Measurements from ENCODE around the gene TMIGD1.

The TMIGD1 gene

GRCh38 chr17:30274887-30275286 lies 59.0 kb downstream of the TMIGD1 start:
- H3K4me3 ChIP-seq (ENCODE audit: low read depth, low read length) = no peak overlapping the region
- TF ChIP-seq CTCF (IDR thresholded peaks at IDR 0.05; ENCODE audit: borderline replicate concordance, insufficient read depth, low read depth, low read length) = no peak

- no peak overlapping the region for H3K4me3 ChIP-seq (ENCODE audit: low read depth, low read length)
- no peak for TF ChIP-seq CTCF (IDR thresholded peaks at IDR 0.05; ENCODE audit: borderline replicate concordance, insufficient read depth, low read depth, low read length)
Measured at GRCh38 chr17:30273373-30273772, 60.5 kb downstream of the TMIGD1 start.

- TF ChIP-seq CTCF (IDR thresholded peaks at IDR 0.05; ENCODE audit: borderline replicate concordance, insufficient read depth, low read depth, low read length) = no peak
- no peak overlapping the region for H3K4me3 ChIP-seq (ENCODE audit: low read depth, low read length)
Measured at GRCh38 chr17:30271102-30271501, 62.8 kb downstream of the TMIGD1 start.

GRCh38 chr17:30267625-30268024 lies 66.2 kb downstream of the TMIGD1 start:
- no peak for TF ChIP-seq CTCF (IDR thresholded peaks at IDR 0.05; ENCODE audit: borderline replicate concordance, insufficient read depth, low read depth, low read length)
- no peak overlapping the region for H3K4me3 ChIP-seq (ENCODE audit: low read depth, low read length)

Data from GM12875 (cell line).